Esophagus squamous epithelium (tissue), 5 donors: ENCODE results near the gene OPHN1. TPM values are rescaled to one million over a fixed set of nuclear protein-coding genes. Genes with fewer than 3 reads are reported as not detected.

Experiments
- DNase-seq: peaks from one replicate; lab custom pipeline; 2025; lab: John Stamatoyannopoulos, UW
- H3K27ac ChIP-seq, 4 donors: fragments of 200-600 bp; sonication (generic); one replicate each; pipeline ENCODE4 v1.5.1; 2016 to 2019; ENCODE audit warnings: mild to moderate bottlenecking in 1 of 4
- H3K27me3 ChIP-seq, 4 donors: fragments of 200-600 bp; sonication (generic); 1 replicate in 3 of 4; 2 replicates in 1 of 4; pipeline versions ENCODE4 v1.5.1 to v1.6.0; 2017 to 2021; ENCODE audit warnings: antibody characterized with exemption in 1 of 4
- H3K36me3 ChIP-seq, 3 donors: fragments of 200-600 bp; sonication (generic); one replicate each; pipeline ENCODE4 v1.5.1; 2016 to 2019
- H3K4me1 ChIP-seq, 3 donors: fragments of 200-600 bp; sonication (generic); one replicate each; pipeline ENCODE4 v1.5.1; 2017 to 2019
- H3K4me3 ChIP-seq, 4 donors: fragments of 200-600 bp; sonication (generic); 1 replicate in 3 of 4; 2 replicates in 1 of 4; pipeline ENCODE4 v1.5.1; 2016 to 2019; ENCODE audit warnings: mild to moderate bottlenecking in 2 of 4, moderate library complexity in 1 of 4
- H3K9me3 ChIP-seq, 3 donors: fragments of 200-600 bp; sonication (generic); one replicate each; pipeline ENCODE4 v1.5.1; 2016 to 2019
- POLR2A ChIP-seq, 4 donors: fragments of 450-650 bp; IDR thresholded peaks; one replicate each; pipeline ENCODE4 v1.6.1; 2017; ENCODE audit warnings: antibody characterized with exemption in 4 of 4, mild to moderate bottlenecking in 4 of 4, moderate library complexity in 3 of 4
- WGBS, 2 donors: methylation state at CpG; one replicate each; pipeline ENCODE4 v1.1.5; 2018; 5-methylcytosine and 5-hydroxymethylcytosine counted together
- intact Hi-C: fragments of 100-400 bp; cut with DNase I; formaldehyde crosslinking; loops from one replicate; pipeline ENCODE4 v1.15.0; 2022
- total RNA-seq, 4 donors: library from RNA; depleted of rRNA; stranded (reverse); fragments of >200 nt; gene quantifications; one replicate each; pipeline ENCODE4 v1.1.0, GENCODE V29; 2016
- TF ChIP-seq, protein P1 (sequence below), 6 experiments: fragments of 450-650 bp in 4 of 6; fragments of 200-600 bp in 2 of 6; sonication (generic) in 2 of 6; IDR thresholded peaks; one replicate each; pipeline ENCODE4 v1.5.1; 2016 to 2019; ENCODE audit warnings: antibody characterized with exemption in 6 of 6, mild to moderate bottlenecking in 4 of 6, moderate library complexity in 4 of 6
- donor health status: DM: yes; HTN: yes; CAD: no.

The OPHN1 gene
- total RNA-seq, 4 donors from 2014 or later, result 2.6 to 6.5 (median 4.4) TPM

DNA sequence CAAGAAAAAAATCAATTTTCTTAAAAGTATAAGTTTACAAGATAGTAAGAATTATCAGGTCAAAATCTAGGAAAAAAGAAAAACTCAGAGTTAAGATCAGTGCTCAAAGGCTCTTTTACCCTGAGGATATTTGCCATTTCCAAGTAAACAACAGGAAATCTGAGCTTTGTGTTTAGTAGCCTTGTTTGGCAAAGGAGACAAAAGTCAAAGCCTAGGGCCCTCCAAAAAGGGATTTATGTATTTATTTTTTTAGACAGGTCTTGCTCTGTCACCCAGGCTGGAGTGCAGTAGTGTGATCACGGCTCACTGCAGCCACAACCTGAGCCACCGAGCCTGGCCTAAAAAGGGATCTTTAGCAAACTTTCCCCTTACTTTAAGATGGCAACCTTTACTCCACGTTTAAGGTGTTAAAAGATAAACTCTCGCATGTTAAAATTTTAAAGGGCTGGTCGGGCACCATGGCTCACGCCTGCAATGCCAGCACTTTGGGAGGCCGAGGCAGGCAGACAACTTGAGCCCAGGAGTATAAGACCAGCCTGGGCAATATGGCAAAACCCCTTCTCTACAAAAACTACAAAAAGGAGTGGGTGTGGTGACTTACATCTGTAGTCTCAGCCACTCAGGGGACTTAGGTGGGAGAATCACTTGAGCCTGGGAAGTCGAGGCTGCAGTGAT, 21.3 kb upstream of the OPHN1 start:
- H3K4me3 ChIP-seq, result no peak overlapping the region

DNA sequence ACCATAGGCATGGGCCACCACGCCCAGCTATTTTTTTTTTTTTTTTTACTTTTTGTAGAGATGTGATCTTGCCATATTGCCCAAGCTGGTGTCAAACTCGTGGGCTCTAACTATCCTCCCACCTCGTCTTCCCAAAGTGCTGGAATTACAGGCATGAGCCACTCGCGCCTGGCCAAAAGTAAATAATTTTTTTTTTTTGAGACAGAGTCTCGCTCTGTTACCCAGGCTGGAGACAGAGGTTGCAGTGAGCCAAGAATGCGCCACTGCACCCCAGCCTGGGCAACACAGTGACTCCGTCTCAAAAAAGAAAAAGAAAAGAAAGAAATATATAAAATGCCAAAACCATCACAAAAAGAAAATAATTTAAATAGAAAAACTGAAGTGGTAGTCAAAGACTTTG, 18.4 kb upstream of the OPHN1 start:
- Histone ChIP-seq H3K9me3 (no peaks in the 10 kb centered on the region), H3K27me3 (no peaks in the 10 kb centered on the region), H3K4me3 (no peak overlapping the region), H3K36me3 (no peaks in the 10 kb centered on the region), H3K27ac (no peak overlapping the region), H3K4me1 (no peaks in the 10 kb centered on the region)
- no peak for DNase-seq
- TF ChIP-seq, protein P1, sequence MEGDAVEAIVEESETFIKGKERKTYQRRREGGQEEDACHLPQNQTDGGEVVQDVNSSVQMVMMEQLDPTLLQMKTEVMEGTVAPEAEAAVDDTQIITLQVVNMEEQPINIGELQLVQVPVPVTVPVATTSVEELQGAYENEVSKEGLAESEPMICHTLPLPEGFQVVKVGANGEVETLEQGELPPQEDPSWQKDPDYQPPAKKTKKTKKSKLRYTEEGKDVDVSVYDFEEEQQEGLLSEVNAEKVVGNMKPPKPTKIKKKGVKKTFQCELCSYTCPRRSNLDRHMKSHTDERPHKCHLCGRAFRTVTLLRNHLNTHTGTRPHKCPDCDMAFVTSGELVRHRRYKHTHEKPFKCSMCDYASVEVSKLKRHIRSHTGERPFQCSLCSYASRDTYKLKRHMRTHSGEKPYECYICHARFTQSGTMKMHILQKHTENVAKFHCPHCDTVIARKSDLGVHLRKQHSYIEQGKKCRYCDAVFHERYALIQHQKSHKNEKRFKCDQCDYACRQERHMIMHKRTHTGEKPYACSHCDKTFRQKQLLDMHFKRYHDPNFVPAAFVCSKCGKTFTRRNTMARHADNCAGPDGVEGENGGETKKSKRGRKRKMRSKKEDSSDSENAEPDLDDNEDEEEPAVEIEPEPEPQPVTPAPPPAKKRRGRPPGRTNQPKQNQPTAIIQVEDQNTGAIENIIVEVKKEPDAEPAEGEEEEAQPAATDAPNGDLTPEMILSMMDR (IDR thresholded peaks at IDR 0.05), result no peak
- no peak for TF ChIP-seq POLR2A (IDR thresholded peaks at IDR 0.05)
- 73 to 76% methylated on average over 6 to 8 of the region's 8 CpGs for WGBS, 2 donors
- intact Hi-C loops, result no loop called here

More for the DNA sequence above, 21.3 kb upstream of the OPHN1 start:
- WGBS, 2 donors, result 44 to 67% methylated on average over 3 to 8 of the region's 8 CpGs
- intact Hi-C loops, result no loop called here
- Histone ChIP-seq H3K4me1 (no peaks in the 10 kb centered on the region), H3K36me3 (no peaks in the 10 kb centered on the region), H3K9me3 (no peaks in the 10 kb centered on the region), H3K27ac (no peak overlapping the region), H3K27me3 (no peaks in the 10 kb centered on the region)
- DNase-seq, result no peak
- TF ChIP-seq, protein P1 (IDR thresholded peaks at IDR 0.05), result no peak
- TF ChIP-seq POLR2A (IDR thresholded peaks at IDR 0.05), result no peak

DNA sequence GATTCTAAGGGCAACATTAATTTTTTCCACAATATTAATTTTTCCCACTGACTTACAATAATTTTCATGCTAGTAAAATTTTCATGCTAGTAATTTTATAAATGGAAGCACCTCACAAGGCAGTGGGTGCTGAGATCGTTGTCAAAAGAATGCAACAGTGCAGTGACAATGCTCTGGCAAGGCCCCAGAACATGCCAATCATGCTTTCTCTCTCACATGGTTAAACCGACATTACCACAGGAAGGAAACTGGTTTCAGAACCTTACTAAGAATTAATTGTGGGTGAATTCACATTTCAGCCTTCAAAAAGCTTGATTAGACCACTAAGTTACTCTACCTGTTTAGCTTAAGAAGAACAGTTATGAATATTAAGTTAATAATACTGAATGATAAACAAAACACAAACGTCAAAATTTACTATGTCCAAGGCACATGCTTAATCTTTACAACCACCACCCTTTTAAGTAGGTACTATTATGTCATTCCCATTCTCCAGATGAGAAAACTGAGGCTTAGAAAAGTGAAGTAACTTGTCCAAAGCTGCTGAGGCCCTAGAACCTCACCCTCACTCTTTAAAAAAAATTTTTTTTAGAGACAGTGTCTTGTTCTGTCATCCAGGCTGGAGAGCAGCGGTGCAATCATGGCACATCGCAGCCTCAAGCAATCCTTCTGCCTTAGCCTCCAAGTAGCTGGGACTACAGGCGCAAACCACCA, 10.0 kb upstream of the OPHN1 start:
- intact Hi-C loops, result no loop called here
- no peak for DNase-seq

DNA sequence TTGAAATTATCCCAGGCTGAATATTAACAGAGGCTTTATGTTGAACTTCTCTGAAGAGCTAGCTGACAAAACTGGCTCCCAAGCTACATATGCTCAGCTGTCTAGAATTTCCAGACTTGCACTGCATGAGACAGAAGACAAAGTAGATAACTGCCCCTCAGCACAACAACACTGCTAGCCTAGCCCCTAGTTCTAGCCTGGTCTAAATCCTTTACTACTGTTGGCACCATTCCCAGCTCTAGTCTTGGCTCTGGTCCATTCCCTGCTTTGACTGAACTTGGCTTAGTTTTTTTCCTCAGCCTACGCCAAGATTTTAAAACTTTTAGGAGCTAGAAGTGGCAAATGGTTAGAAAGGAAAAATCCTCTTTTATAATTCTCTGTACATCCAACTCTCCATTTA, 7.6 kb upstream of the OPHN1 start:
- no peaks in the 10 kb centered on the region for H3K36me3 ChIP-seq
- DNase-seq, result no peak

More for the DNA sequence above, 10.0 kb upstream of the OPHN1 start:
- Histone ChIP-seq H3K9me3 (no peaks in the 10 kb centered on the region), H3K4me3 (no peak overlapping the region), H3K27ac (no peak overlapping the region), H3K27me3 (no peaks in the 10 kb centered on the region), H3K36me3 (no peaks in the 10 kb centered on the region), H3K4me1 (peaks cover 0 to 11% (median 0%) of the 10 kb centered on the region in 3 donors)
- WGBS, 2 donors, result 38 to 53% methylated on average over 5 to 6 of the region's 6 CpGs
- TF ChIP-seq, protein P1 (IDR thresholded peaks at IDR 0.05), result no peak
- no peak for TF ChIP-seq POLR2A (IDR thresholded peaks at IDR 0.05)

More for the DNA sequence above, 7.6 kb upstream of the OPHN1 start:
- TF ChIP-seq, protein P1 (IDR thresholded peaks at IDR 0.05), result no peak
- no peak for TF ChIP-seq POLR2A (IDR thresholded peaks at IDR 0.05)
- intact Hi-C loops, result no loop called here
- no peak overlapping the region for H3K4me3 ChIP-seq
- 0 to 12% methylated on average over 1 of the region's 1 CpG for WGBS, 2 donors
- peaks cover 0 to 11% (median 0%) of the 10 kb centered on the region in 3 donors for H3K4me1 ChIP-seq
- no peaks in the 10 kb centered on the region for H3K9me3 ChIP-seq
- no peak overlapping the region for H3K27ac ChIP-seq
- H3K27me3 ChIP-seq, result no peaks in the 10 kb centered on the region
